HL-60 (cell line): ENCODE data around the gene CCER1.

Experiments
- DNase-seq, 2 experiments: peaks; one replicate each; pipeline ENCODE4 v3.0.0-alpha.2; 2010 to 2020; ENCODE audit warnings: low read depth in 1 of 2, low spot score in 1 of 2
- H3K27ac ChIP-seq: fragments of 250-450 bp; sonication (Bioruptor Pico); replicated peaks from 2 replicates; pipeline ENCODE4 v1.5.1; 2020; ENCODE audit warnings: mild to moderate bottlenecking, moderate library complexity
- H3K27me3 ChIP-seq: fragments of 250-450 bp; sonication (Bioruptor Pico); 2 replicates; pipeline ENCODE4 v1.5.1; 2021; ENCODE audit warnings: mild to moderate bottlenecking, moderate library complexity; ENCODE audit not compliant: insufficient read depth, poor library complexity, severe bottlenecking
- H3K4me3 ChIP-seq: replicated peaks from 2 replicates; pipeline ENCODE4 v1.5.1; 2011; ENCODE audit warnings: mild to moderate bottlenecking, control low read depth, low read length; ENCODE audit not compliant: insufficient read depth
- CTCF ChIP-seq: IDR thresholded peaks from one replicate; pipeline ENCODE4 v1.5.1; 2011; ENCODE audit warnings: low read length, control low read depth, inconsistent platforms; ENCODE audit not compliant: insufficient read depth
- GABPA ChIP-seq: IDR thresholded peaks from 2 replicates; pipeline ENCODE4 v1.6.1; 2012; ENCODE audit warnings: low read depth
- POLR2AphosphoS5 ChIP-seq: IDR thresholded peaks from 2 replicates; pipeline ENCODE4 v1.6.1; 2012; ENCODE audit warnings: low read depth
- REST ChIP-seq: IDR thresholded peaks from 2 replicates; pipeline ENCODE4 v1.6.1; 2012; ENCODE audit warnings: low read depth; ENCODE audit not compliant: insufficient replicate concordance
- SPI1 ChIP-seq: IDR thresholded peaks from 2 replicates; pipeline ENCODE4 v1.6.1; 2012; ENCODE audit warnings: low read depth, mild to moderate bottlenecking, borderline replicate concordance

The CCER1 gene

DNA sequence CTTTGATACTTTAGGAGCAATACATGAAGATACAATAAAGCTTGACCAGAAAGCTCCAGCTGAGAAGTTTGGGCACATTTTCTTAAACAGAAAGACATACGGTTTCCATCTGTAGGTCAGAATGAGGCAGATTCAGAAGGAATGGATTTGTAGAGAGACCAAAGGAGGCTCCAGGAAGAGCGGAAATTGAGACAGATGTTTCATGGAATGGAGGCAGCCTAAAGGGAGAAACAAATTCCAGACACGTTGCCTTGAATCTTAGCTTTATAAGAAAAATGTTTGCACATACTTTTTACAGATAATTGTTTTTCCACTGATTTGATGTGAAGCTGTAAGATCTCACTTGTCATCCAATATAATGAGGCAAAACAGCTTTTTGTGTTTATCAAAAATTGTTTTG is 25.0 kb upstream of the CCER1 start:
- Histone ChIP-seq H3K27me3 (no peaks in the 10 kb centered on the region), H3K27ac (no peak overlapping the region), H3K4me3 (no peak overlapping the region)
- no peak for TF ChIP-seq REST
- no peak for TF ChIP-seq POLR2AphosphoS5
- TF ChIP-seq CTCF, result no peak
- TF ChIP-seq GABPA, result no peak
- no peak for TF ChIP-seq SPI1
- no peak for DNase-seq

DNA sequence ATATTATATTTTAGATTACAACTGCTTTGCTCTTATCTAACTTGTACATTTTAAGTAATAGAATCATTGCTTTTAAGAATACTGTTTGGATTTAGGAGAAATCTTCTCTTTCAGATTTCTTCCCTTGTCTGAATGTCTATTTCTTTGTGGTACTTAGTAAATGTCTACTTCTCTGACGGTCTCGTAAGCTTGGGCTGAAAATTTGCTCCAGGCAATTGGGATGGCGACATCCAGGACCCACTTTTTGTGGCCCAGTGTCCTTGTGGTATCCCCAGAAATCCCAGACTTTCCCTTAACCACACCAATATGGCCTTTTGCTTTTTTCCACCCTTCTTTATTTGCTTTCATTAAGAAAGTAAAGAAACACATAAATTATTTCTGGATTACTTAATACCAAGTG is 24.0 kb upstream of the CCER1 start:
- TF ChIP-seq GABPA (no peak), CTCF (no peak), POLR2AphosphoS5 (no peak), SPI1 (no peak), REST (no peak)
- no peak for DNase-seq
- H3K27ac ChIP-seq, result no peak overlapping the region
- H3K4me3 ChIP-seq, result no peak overlapping the region
- H3K27me3 ChIP-seq, result no peaks in the 10 kb centered on the region

GRCh38 chr12:90978117-90978770 is 23.3 kb upstream of the CCER1 start:
- Histone ChIP-seq H3K27me3 (no peaks in the 10 kb centered on the region), H3K27ac (no peak overlapping the region), H3K4me3 (no peak overlapping the region)
- DNase-seq, result peak in 1 of 2 experiments; percentile 8
- TF ChIP-seq CTCF (peak; percentile 37), REST (no peak)
